GM18520 (cell line): ENCODE data around the gene MEOX1.
A peak's percentile ranks its signal among the peaks of the same experiment; 100 is the strongest.
"Not testable (repeated sequence)": the region's sequence is repeated elsewhere in the genome, so short reads cannot be mapped to it uniquely, and the experiment has no call there.

Experiments used
- ATAC-seq: cut with Tn5 transposase; IDR thresholded peaks from one replicate; pipeline ENCODE4 v1.9.1; 2021; ENCODE audit not compliant: unreplicated experiment

The MEOX1 gene

GRCh38 chr17:43661699-43662412, at the start of gene MEOX1:
Gene MEOX1, minus strand, starts transcription at chr17:43661922. Its CDS starts 388 bp downstream, at chr17:43661534.
- no peak for ATAC-seq

GRCh38 chr17:43710101-43710500, 48.4 kb upstream of the MEOX1 start:
- no peak for ATAC-seq

- ATAC-seq = no peak
Measured at GRCh38 chr17:43709210-43709609, 47.5 kb upstream of the MEOX1 start.

- ATAC-seq = no peak
Measured at GRCh38 chr17:43707184-43707583, 45.5 kb upstream of the MEOX1 start.

DNA sequence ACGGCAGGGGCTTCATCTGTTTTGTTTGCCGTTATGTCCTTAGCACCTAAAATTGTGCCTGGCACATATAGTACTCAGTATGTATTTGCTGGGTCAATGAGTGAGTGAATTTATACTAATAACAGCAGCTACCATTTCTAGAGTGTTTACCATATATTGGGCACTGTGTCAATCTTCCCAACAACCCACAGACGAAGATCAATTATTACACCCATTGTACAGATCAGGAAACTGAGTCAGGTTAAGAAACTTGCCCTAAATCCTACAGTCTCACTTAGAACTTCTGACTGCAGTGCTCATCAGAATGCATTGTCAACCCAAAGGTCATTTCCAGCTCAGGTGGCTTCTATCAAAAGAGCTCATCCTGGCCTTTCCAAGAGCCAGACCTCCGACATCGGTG, 44.5 kb upstream of the MEOX1 start:
- ATAC-seq = no peak

DNA sequence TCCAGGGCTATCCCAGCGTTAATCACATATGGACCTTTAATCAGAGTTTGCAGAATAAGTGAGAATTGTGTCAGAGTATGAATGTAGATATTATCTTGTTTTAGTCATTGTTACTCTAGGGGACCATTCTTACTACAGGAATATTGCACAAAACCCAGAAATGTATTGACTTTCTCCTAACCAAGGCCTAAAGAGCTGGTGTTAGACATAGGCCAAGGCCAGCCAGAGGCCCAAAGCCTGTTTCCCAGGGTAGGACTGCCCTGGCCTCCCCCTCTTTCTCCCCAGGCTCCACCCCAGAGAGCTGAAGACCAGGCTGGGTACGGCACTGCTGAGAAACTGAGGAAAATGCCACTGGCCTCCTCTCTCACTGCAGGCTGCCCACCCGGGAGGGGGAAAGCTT, 41.9 kb upstream of the MEOX1 start:
- no peak for ATAC-seq

GRCh38 chr17:43702637-43703036, 40.9 kb upstream of the MEOX1 start:
- ATAC-seq = no peak

- no peak for ATAC-seq
Measured at GRCh38 chr17:43701318-43701743, 39.6 kb upstream of the MEOX1 start.

- ATAC-seq = no peak
Measured at GRCh38 chr17:43699438-43699756, 37.7 kb upstream of the MEOX1 start.

- no peak for ATAC-seq
Measured at GRCh38 chr17:43698678-43699437, 37.1 kb upstream of the MEOX1 start.

- ATAC-seq = no peak
Measured at GRCh38 chr17:43697937-43698336, 36.2 kb upstream of the MEOX1 start.

DNA sequence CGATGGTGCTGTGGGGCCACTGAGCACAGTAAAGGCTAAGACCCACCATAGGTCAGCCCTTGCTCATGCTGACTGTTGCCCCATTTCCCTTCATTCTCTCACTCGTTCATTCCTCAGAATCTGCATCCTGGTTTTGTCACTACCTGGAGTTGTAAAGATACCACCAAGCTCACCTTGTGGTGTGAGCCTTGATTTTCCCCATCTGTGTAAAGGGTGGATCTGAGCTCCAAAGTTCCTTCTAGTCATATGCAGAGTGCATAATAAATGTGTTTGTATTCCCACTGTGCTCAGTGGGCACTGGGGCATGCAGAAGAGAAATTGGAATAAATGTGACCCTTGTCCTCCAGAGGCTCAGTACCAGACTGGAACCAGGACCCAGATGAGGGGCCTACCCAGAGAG, 35.2 kb upstream of the MEOX1 start:
- no peak for ATAC-seq

DNA sequence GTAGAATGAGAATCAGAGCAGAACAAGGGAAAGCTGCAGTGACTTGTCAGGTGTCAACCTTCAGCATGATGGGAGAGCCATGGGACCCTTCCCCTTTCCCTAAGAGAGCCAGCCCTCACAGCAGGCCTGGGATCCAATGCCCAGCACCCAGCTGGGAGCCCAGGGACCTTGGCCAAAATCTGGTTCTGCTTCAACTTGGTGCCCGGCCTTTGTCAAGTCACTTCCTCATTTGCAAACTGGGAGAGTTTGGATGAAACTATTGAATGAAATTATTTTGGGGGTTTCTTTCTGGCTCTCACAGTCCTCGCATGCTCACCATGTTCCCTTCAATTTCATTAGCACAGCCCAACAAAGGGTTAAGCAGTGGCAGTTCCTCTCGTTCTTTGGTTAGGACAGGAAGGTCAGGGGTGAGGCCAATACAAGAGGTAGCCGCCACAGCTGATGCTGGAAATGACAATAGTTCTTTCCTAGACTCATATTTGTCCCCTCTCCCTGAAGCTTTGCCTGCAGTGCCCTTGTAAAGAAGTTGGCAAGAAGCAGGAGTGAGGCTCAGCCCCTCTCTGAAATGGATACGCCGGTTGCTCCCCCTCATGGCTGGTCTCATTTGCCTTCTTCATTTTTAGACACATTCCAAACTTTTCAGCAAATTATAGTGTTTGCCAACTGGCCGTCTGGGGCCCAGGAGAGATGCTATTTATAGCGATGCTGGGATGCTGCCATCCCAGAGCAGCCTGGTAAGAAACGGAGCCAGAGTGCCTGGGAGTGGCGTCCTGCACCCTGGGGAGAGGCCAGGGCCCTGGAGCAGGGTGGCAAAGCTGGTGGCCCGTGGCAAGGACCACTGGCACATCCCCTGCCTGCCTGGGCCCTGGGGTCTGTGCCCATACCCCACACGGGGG, 34.5 kb upstream of the MEOX1 start:
- ATAC-seq = no peak

DNA sequence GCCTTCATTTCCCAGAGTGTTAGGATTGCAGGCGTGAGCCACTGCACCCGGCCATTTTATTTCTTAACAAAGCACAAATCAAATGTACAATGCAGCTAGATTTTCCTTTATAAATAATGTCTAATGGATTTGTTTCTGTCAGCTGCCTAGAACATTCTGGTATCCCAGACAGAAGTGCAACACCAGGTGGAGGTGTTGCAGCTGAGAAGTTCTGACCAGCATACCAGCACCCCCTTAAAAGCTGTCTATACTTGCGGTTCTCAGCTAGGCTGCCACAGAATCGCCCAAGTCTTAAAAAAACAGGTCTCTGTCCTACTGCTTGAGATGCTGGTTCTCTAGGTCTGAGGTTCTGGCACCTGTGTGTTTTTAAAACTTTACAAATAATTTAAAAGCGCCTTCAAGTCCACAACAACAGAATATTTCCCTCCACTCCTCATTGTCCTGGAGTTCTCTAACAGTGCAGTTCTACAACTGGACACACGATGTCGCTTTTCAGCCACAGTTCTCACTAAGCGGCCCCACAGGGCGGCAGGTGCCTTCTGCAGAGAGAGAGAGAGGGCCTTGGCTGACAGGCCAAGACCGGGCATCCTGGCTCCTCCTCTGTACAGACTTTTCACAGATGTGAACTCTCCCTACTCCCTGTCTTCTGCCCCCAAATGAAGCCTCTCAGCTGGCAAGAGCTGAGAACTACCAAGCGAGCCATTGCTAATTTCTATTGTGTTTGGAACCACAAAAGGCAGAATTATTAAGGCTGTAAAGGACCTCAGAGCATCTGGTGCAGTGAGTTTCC, 32.6 kb upstream of the MEOX1 start:
- ATAC-seq = peak; percentile 45

DNA sequence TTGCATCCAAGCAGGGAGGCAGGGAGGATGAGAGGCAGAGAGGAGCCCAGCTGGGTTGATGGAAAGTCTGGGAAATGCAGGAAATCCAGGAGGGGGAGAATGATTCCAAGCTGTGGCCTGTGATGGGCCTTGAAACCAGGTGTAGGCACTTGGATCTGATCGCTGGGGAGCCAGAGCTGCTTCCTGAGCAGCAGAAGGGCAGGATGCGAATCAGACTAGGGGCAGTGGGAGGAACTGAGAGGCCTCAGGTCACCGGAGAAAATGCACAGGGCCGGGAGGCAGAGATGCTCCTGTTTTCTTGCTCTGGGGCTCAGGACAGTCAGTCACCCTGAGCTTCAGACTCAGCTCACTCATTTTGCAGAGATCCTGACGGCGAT, 29.6 kb upstream of the MEOX1 start:
- ATAC-seq = no peak

- no peak for ATAC-seq
Measured at GRCh38 chr17:43690624-43691316, 29.0 kb upstream of the MEOX1 start.

GRCh38 chr17:43689814-43690213, 28.1 kb upstream of the MEOX1 start:
- no peak for ATAC-seq

- ATAC-seq = no peak
Measured at GRCh38 chr17:43689131-43689530, 27.4 kb upstream of the MEOX1 start.

DNA sequence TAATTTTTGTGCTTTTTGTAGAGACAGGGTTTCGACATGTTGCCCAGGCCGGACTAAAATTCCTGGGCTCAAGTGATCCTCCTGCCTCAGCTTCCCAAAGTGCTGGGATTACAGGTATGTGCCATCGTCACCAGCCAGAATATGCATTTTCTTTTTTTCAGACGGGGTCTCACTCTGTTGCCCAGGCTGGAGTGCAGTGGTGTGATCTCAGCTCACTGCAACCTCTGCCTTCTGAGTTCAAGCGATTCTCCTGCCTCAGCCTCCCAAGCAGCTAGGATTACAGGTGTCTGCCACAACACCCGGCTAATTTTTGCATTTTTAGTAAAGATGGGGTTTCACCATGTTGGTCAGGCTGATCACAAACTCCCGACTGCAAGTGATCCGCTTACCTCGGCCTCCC, 25.2 kb upstream of the MEOX1 start:
- not testable (repeated sequence) for ATAC-seq

DNA sequence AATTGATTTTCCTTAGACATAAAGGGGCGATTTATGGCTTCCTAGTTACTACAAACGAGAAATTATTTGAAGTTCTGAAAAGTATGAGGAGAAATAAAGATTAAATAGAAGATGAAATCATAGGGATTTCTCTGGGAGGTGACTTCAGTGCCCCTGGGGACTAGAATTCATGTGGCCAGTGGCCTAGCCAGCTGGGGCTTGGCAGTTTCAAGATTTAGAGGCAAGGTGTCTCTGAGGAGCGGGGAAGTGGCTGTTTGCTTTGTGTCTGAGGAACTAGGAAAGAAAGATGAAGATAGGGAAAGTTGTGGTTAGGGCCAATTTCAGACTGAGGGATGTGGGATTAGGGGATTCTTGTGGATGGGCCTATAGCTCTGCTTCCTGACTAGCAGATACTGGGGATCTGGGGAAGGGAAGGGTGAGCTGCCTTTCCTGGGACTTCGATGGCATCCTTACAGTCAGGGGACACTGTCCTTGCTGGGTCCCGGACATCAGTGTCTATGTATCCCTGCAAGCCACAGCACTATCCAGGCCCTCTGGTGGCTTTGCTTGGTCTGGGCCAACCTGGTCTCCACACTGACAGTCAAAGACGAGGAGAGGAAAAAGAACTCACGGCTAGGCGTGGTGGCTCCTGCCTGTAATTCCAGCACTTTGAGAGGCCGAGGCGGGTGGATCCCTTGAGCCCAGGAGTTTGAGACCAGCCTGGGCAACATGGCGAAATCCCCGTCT, 22.4 kb upstream of the MEOX1 start:
- no peak for ATAC-seq
